Epithelial cell of esophagus (primary cell): Measurements from ENCODE around the gene CCDC150.
"Not testable (repeated sequence)": the region's sequence is repeated elsewhere in the genome, so short reads cannot be mapped to it uniquely, and the experiment has no call there.

Experiments used
- DNase-seq: peaks from one replicate; pipeline ENCODE4 v3.0.0; 2010; ENCODE audit warnings: low read depth
- H3K4me3 ChIP-seq: 2 replicates; pipeline ENCODE4 v1.5.1; 2011; ENCODE audit warnings: mild to moderate bottlenecking, low read length, control low read depth
- TF ChIP-seq, protein P1 (sequence below): IDR thresholded peaks from 2 replicates; pipeline ENCODE4 v1.5.1; 2011; ENCODE audit warnings: low read depth, mild to moderate bottlenecking, low read length, control low read depth, inconsistent platforms; ENCODE audit not compliant: insufficient read depth; ENCODE audit errors: missing control alignments

Gene CCDC150

DNA sequence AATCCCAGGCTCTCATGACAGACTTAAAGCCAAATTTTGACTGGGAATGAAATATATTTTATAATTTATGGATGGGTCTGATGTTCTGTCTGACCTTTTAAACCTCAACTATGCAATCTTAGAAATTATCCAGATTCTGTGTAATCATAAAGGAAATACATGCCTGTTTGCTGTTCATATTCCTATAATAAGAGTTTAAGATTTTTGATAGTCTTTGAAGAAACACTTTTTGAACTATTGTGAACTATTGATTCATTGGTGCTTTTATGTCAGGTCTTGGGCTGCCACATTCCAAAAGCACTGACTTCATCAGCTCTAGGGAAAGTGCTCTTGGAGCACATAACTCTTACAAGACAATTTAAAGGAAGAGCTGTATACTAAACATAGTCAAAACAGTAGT lies 64.2 kb downstream of the CCDC150 start:
- DNase-seq, result peak; percentile 59
- TF ChIP-seq, protein P1, sequence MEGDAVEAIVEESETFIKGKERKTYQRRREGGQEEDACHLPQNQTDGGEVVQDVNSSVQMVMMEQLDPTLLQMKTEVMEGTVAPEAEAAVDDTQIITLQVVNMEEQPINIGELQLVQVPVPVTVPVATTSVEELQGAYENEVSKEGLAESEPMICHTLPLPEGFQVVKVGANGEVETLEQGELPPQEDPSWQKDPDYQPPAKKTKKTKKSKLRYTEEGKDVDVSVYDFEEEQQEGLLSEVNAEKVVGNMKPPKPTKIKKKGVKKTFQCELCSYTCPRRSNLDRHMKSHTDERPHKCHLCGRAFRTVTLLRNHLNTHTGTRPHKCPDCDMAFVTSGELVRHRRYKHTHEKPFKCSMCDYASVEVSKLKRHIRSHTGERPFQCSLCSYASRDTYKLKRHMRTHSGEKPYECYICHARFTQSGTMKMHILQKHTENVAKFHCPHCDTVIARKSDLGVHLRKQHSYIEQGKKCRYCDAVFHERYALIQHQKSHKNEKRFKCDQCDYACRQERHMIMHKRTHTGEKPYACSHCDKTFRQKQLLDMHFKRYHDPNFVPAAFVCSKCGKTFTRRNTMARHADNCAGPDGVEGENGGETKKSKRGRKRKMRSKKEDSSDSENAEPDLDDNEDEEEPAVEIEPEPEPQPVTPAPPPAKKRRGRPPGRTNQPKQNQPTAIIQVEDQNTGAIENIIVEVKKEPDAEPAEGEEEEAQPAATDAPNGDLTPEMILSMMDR, result no peak
- H3K4me3 ChIP-seq, result no peak overlapping the region

DNA sequence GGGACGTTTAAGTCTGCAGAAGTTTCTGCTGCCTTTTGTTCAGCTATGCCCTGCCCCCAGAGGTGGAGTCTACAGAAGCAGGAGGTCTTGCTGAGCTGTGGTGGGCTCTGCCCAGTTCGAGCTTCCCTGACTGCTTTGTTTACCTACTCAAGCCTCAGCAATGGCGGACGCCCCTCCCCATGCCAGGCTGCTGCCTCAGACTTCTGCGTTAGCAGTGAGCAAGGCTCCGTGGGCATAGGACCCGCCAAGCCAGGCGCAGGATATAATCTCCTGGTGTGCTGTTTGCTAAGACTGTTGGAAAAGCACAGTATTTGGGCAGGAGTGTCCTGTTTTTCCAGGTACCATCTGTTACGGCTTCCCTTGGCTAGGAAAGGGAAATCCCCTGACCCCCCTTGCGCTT lies 70.5 kb downstream of the CCDC150 start:
- DNase-seq, result not testable (repeated sequence)

DNA sequence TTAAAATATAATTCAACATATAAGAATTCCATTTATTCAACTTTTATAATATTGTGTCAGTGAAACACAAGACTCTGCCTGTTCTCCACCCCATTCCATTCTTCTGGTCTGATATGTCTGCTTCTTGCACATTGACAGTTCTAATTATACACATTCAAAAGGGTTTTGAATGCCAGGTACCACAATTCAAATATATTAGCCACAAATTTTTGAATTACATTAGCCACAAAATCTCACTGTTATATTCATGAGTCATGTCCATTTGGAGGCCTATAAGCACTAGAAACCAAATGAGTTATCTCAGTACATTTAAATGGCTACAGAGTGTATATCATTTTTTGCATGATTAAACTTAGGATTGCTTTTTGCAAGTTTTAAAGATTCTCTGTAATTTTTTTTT lies 72.1 kb downstream of the CCDC150 start:
- no peak overlapping the region for H3K4me3 ChIP-seq
- TF ChIP-seq, protein P1, result no peak
- no peak for DNase-seq

More for the DNA sequence above, 70.5 kb downstream of the CCDC150 start:
- not testable (repeated sequence) for H3K4me3 ChIP-seq

DNA sequence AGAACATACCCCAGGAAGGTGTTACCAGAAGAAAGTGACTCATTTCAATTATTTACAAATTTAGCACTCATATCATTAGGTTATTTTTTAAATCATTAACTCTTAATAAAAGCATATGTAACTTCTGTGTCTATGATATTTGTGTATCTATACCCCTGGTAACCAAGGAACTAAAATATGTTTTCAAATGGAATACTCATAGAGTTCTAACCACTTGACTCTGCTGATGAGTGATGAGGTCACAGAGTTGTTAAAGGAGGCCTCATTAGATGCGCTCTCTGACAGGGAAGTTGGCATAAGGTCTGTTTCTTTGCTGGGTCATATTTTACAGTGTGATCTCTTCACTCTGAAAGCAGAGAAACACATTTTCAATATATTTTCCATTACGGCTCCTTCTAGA lies 73.4 kb downstream of the CCDC150 start:
- TF ChIP-seq, protein P1, result no peak
- no peak overlapping the region for H3K4me3 ChIP-seq
- DNase-seq, result no peak

DNA sequence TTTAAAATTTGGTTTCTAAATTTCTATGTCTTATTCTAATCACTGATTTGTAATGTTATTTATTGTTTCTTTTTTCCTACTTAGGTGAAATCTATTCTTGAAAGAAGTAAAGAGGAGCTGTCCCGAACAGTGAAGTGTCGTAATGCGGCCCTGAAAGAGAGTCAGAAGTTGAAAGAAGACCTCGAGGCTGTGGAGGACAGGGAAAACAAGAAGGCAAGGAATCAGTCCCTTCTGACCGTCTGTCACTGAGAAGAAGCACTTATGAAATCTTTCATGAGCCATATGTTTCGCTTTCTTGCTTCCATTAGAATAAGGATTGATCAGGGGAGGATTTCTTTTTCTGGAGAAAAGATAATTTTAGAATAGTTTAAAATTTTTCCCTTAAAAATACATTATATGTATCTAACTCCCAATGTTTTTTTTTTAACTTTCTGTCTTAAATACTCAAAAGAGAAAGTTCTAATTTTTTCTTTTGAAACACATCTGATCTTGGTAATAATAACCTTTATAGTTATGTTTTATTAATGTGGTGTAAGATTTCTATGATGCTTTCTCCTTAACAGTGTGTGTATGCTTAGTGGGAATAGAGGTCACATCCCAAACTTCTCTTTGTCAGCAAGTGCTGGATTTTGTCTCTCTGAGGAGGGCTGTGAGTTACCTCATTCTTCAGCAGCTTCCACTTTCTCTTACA lies 79.0 kb downstream of the CCDC150 start:
- no peak overlapping the region for H3K4me3 ChIP-seq
- DNase-seq, result no peak
- TF ChIP-seq, protein P1, result no peak

DNA sequence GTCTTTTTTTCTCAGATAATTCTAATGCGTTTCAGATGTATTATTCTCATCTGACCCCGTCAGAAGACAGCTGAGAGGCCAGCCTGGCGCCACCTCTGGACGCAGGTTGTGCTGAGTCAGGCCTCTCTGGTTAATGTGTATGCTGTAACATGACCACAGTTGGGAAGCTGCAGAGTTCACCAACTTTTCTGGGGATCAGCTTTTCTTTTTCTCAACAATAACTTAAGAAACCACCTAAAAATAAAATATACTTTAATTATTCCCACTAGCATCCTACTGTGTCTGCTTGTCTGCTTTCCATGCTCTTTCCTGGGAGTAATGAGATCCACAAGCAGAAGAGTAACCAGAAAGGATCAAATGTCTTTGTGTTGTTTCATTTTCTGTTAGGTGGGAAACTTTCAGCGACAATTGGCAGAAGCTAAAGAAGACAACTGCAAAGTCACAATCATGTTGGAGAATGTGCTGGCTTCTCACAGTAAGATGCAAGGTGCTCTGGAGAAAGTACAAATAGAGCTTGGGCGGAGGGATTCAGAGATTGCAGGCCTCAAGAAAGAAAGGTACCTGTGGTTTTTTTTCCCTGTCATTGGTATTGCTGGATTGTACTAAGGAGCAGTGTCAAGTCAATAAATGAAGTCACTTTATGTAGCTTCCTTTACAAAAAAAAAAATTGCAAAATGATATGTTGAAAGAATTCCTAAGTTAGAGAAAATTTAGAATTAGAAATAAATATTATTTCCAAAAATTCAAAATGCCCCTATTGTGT lies 79.8 kb downstream of the CCDC150 start:
- TF ChIP-seq, protein P1, result no peak
- DNase-seq, result no peak
- no peak overlapping the region for H3K4me3 ChIP-seq

DNA sequence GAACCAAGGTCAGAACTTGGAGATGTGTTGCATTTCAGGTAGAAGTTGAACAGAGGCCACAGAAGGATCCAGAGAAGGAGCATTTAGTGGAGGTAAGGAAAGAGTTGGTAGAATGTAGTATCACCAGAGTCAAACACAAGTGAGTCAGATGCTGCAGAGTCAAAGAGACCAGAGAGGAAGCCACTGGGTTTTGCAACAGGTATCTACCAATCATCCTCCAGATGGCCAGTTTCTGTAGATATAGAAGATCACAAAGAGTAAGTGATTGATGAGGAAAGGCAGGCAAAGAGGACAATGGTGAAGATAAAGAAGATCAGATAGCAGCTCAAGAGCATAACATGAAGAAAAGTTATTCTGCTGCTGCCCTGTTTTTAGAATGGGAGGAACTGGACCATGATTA lies 84.1 kb downstream of the CCDC150 start:
- no peak for DNase-seq
- TF ChIP-seq, protein P1, result no peak
- H3K4me3 ChIP-seq, result no peak overlapping the region
